Measurements from ENCODE around the gene AGFG1. TPM values are rescaled to one million over a fixed set of nuclear protein-coding genes. Genes with fewer than 3 reads are reported as not detected.

AGFG1 gene
- total and polyA plus RNA-seq, 5 donors: 21.5 to 65.3 (median 50.3) TPM

Small RNAs within 50 kb of the gene (microRNA-seq; reads per million reads assigned to microRNA genes)
- 0 to 1.1 reads per million in 2 donors for gene MIR5703

Other genes with a start within 250 kb of the AGFG1 start
- gene MFF, start 146.9 kb upstream of the AGFG1 start, total RNA-seq: 10 to 100 TPM; 73.9 to 96.5 (median 83.6) TPM
- gene MFF, start 146.9 kb upstream of the AGFG1 start, polyA plus RNA-seq: 83.5 TPM
- not detected for gene TM4SF20, start 92.8 kb upstream of the AGFG1 start, total RNA-seq
- not detected for gene TM4SF20, start 92.8 kb upstream of the AGFG1 start, polyA plus RNA-seq
- not detected for gene SCYGR1, start 84.2 kb upstream of the AGFG1 start, total RNA-seq
- gene SCYGR1, start 84.2 kb upstream of the AGFG1 start, polyA plus RNA-seq: not detected
- not detected for gene SCYGR2, start 126.7 kb downstream of the AGFG1 start, total RNA-seq
- not detected for gene SCYGR2, start 126.7 kb downstream of the AGFG1 start, polyA plus RNA-seq
- gene SCYGR3, start 142.7 kb downstream of the AGFG1 start, total RNA-seq: not detected
- gene SCYGR3, start 142.7 kb downstream of the AGFG1 start, polyA plus RNA-seq: not detected
- gene SCYGR4, start 145.3 kb downstream of the AGFG1 start, total RNA-seq: not detected
- not detected for gene SCYGR4, start 145.3 kb downstream of the AGFG1 start, polyA plus RNA-seq
- gene SCYGR5, start 194.6 kb downstream of the AGFG1 start, total RNA-seq: not detected
- gene SCYGR5, start 194.6 kb downstream of the AGFG1 start, polyA plus RNA-seq: not detected
- 1 to 10 TPM in 2 of 4 donors, under 1 TPM in 2; 0.29 to 5.0 (median 0.87) TPM for gene SLC19A3, start 245.9 kb downstream of the AGFG1 start, total RNA-seq
- 3.5 TPM for gene SLC19A3, start 245.9 kb downstream of the AGFG1 start, polyA plus RNA-seq